NB4 (cell line): ENCODE results near the gene DNAH1.

Experiments
- DNase-seq: peaks from one replicate; pipeline ENCODE4 v3.0.0; 2010; ENCODE audit warnings: low read depth
- H3K4me3 ChIP-seq: one replicate; pipeline ENCODE4 v1.5.1; 2011; ENCODE audit warnings: mild to moderate bottlenecking, low read depth, low read length, moderate library complexity
- CTCF ChIP-seq: IDR thresholded peaks from one replicate; pipeline ENCODE4 v1.5.1; 2012; ENCODE audit warnings: low read depth, low read length
- MAX ChIP-seq: IDR thresholded peaks from 2 replicates; pipeline ENCODE4 v1.6.1; 2011; ENCODE audit warnings: low read depth, low read length
- MYC ChIP-seq: IDR thresholded peaks from 2 replicates; pipeline ENCODE4 v1.6.1; 2011; ENCODE audit warnings: low read depth, low read length
- POLR2A ChIP-seq: IDR thresholded peaks from 2 replicates; pipeline ENCODE4 v1.6.1; 2011; ENCODE audit warnings: mild to moderate bottlenecking; ENCODE audit not compliant: insufficient read length; ENCODE audit errors: extremely low read depth

DNAH1 gene

GRCh38 chr3:52441772-52442332 is 125.7 kb downstream of the DNAH1 start:
- H3K4me3 ChIP-seq: no peak overlapping the region
- no peak for DNase-seq
- TF ChIP-seq CTCF (no peak), POLR2A (no peak), MYC (no peak), MAX (no peak)

GRCh38 chr3:52442409-52443267 is 126.5 kb downstream of the DNAH1 start:
- DNase-seq: no peak
- H3K4me3 ChIP-seq: no peak overlapping the region
- TF ChIP-seq MAX (no peak), CTCF (no peak), POLR2A (no peak), MYC (no peak)

GRCh38 chr3:52443268-52443610 is 127.1 kb downstream of the DNAH1 start:
- TF ChIP-seq POLR2A: no peak
- TF ChIP-seq CTCF: no peak
- TF ChIP-seq MYC: no peak
- TF ChIP-seq MAX: no peak
- no peak overlapping the region for H3K4me3 ChIP-seq
- no peak for DNase-seq

GRCh38 chr3:52443791-52444687 is 127.9 kb downstream of the DNAH1 start:
- TF ChIP-seq MYC: no peak
- no peak for TF ChIP-seq CTCF
- TF ChIP-seq POLR2A: no peak
- TF ChIP-seq MAX: no peak
- H3K4me3 ChIP-seq: peak overlapping the region; percentile 56
- DNase-seq: peak; percentile 34

- peak within 1 kb of the TSS; percentile 56 for H3K4me3 ChIP-seq
- DNase-seq: peak; percentile 85
- TF ChIP-seq MYC (no peak), CTCF (peak; percentile 41), MAX (0 out of 2 replicates have a peak, but pooled peaks have one; percentile 10), POLR2A (peak; percentile 80)
Observed at GRCh38 chr3:52444860-52445793, 129.0 kb downstream of the DNAH1 start, which contains the start of gene SEMA3G. TSS of gene SEMA3G (minus strand) at chr3:52445103. CDS start at chr3:52445027, 76 bp downstream.
